Uterus (tissue), 2 donors: ENCODE measurements around the gene TMEM82.

Experiments used
- POLR2A ChIP-seq, 2 donors: fragments of 450-650 bp; IDR thresholded peaks; one replicate each; pipeline ENCODE4 v1.6.1; 2016; ENCODE audit warnings: antibody characterized with exemption in 2 of 2, mild to moderate bottlenecking in 1 of 2, moderate library complexity in 1 of 2
- TF ChIP-seq, protein P1 (sequence below), 4 experiments: fragments of 200-600 bp in 2 of 4; fragments of 450-650 bp in 2 of 4; sonication (generic) in 2 of 4; IDR thresholded peaks; one replicate each; pipeline ENCODE4 v1.5.1; 2016 to 2019; ENCODE audit warnings: antibody characterized with exemption in 4 of 4, mild to moderate bottlenecking in 2 of 4, moderate library complexity in 1 of 4

- TF ChIP-seq, protein P1, sequence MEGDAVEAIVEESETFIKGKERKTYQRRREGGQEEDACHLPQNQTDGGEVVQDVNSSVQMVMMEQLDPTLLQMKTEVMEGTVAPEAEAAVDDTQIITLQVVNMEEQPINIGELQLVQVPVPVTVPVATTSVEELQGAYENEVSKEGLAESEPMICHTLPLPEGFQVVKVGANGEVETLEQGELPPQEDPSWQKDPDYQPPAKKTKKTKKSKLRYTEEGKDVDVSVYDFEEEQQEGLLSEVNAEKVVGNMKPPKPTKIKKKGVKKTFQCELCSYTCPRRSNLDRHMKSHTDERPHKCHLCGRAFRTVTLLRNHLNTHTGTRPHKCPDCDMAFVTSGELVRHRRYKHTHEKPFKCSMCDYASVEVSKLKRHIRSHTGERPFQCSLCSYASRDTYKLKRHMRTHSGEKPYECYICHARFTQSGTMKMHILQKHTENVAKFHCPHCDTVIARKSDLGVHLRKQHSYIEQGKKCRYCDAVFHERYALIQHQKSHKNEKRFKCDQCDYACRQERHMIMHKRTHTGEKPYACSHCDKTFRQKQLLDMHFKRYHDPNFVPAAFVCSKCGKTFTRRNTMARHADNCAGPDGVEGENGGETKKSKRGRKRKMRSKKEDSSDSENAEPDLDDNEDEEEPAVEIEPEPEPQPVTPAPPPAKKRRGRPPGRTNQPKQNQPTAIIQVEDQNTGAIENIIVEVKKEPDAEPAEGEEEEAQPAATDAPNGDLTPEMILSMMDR (IDR thresholded peaks at IDR 0.05), result no peak
- TF ChIP-seq POLR2A (IDR thresholded peaks at IDR 0.05), result no peak
Observed at GRCh38 chr1:15796086-15796462, 53.8 kb downstream of the TMEM82 start.
